ENCODE measurements around the gene P2RX7. TPM values are rescaled to one million over a fixed set of nuclear protein-coding genes. Genes with fewer than 3 reads are reported as not detected.

Gene P2RX7
- total and polyA plus RNA-seq, 9 of the 15 experiments (the other 6 are each of a cell fraction or from before 2014, with no cell fraction given) = 0.04 to 0.65 (median 0.30) TPM

GRCh38 chr12:121202407-121203355, 70.0 kb downstream of the P2RX7 start (continued):
- TF ChIP-seq, protein P1, sequence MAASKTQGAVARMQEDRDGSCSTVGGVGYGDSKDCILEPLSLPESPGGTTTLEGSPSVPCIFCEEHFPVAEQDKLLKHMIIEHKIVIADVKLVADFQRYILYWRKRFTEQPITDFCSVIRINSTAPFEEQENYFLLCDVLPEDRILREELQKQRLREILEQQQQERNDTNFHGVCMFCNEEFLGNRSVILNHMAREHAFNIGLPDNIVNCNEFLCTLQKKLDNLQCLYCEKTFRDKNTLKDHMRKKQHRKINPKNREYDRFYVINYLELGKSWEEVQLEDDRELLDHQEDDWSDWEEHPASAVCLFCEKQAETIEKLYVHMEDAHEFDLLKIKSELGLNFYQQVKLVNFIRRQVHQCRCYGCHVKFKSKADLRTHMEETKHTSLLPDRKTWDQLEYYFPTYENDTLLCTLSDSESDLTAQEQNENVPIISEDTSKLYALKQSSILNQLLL (CRISPR knock-in tag; IDR thresholded peaks at IDR 0.05; ENCODE audit: borderline replicate concordance) = no peak
- TF ChIP-seq HNRNPL (IDR thresholded peaks at IDR 0.05; ENCODE audit: low read depth, low read length) = no peak
- TF ChIP-seq, protein P2, sequence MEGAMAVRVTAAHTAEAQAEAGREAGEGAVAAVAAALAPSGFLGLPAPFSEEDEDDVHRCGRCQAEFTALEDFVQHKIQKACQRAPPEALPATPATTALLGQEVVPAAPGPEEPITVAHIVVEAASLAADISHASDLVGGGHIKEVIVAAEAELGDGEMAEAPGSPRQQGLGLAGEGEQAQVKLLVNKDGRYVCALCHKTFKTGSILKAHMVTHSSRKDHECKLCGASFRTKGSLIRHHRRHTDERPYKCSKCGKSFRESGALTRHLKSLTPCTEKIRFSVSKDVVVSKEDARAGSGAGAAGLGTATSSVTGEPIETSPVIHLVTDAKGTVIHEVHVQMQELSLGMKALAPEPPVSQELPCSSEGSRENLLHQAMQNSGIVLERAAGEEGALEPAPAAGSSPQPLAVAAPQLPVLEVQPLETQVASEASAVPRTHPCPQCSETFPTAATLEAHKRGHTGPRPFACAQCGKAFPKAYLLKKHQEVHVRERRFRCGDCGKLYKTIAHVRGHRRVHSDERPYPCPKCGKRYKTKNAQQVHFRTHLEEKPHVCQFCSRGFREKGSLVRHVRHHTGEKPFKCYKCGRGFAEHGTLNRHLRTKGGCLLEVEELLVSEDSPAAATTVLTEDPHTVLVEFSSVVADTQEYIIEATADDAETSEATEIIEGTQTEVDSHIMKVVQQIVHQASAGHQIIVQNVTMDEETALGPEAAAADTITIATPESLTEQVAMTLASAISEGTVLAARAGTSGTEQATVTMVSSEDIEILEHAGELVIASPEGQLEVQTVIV (CRISPR knock-in tag; IDR thresholded peaks at IDR 0.05; ENCODE audit: borderline replicate concordance) = no peak
- TF ChIP-seq, protein P3, sequence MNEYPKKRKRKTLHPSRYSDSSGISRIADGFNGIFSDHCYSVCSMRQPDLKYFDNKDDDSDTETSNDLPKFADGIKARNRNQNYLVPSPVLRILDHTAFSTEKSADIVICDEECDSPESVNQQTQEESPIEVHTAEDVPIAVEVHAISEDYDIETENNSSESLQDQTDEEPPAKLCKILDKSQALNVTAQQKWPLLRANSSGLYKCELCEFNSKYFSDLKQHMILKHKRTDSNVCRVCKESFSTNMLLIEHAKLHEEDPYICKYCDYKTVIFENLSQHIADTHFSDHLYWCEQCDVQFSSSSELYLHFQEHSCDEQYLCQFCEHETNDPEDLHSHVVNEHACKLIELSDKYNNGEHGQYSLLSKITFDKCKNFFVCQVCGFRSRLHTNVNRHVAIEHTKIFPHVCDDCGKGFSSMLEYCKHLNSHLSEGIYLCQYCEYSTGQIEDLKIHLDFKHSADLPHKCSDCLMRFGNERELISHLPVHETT (CRISPR knock-in tag; conservative IDR thresholded peaks at IDR 0.05 in 1 of 2, IDR thresholded peaks at IDR 0.05 in 1 of 2) = peak in 1 of 2 experiments; percentile 30; a peak in 1 of 4 replicates
- TF ChIP-seq HMG20A (CRISPR knock-in tag; conservative IDR thresholded peaks at IDR 0.05) = no peak
- no peak for TF ChIP-seq ZNF197 (CRISPR knock-in tag; IDR thresholded peaks at IDR 0.05; ENCODE audit: low read depth)
- TF ChIP-seq RBFOX2 (IDR thresholded peaks at IDR 0.05; ENCODE audit: low read depth, low read length) = no peak
- no peak for TF ChIP-seq HNRNPLL (IDR thresholded peaks at IDR 0.05; ENCODE audit: low read depth, low read length, poor library complexity, severe bottlenecking)
- TF ChIP-seq RAD21 (CRISPR knock-in tag; conservative IDR thresholded peaks at IDR 0.05 in 1 of 2, IDR thresholded peaks at IDR 0.05 in 1 of 2) = no peak; a peak in 1 of 4 replicates
- no peak for TF ChIP-seq ZNF184 (CRISPR knock-in tag; IDR thresholded peaks at IDR 0.05)
- no peak for TF ChIP-seq STAG1 (CRISPR knock-in tag; IDR thresholded peaks at IDR 0.05; ENCODE audit: borderline replicate concordance)
- TF ChIP-seq MTA1 (IDR thresholded peaks at IDR 0.05; ENCODE audit: borderline replicate concordance) = no peak
- no peak for TF ChIP-seq CREBBP (IDR thresholded peaks at IDR 0.05; ENCODE audit: low read depth, low read length)
- TF ChIP-seq NR2C2 (CRISPR knock-in tag; IDR thresholded peaks at IDR 0.05) = no peak
- TF ChIP-seq NR2C2 (tag; IDR thresholded peaks at IDR 0.05) = no peak
- TF ChIP-seq PML (IDR thresholded peaks at IDR 0.05; ENCODE audit: low read length) = peak; percentile 61; the same call in 1 of the 2 replicates
